Measurements from ENCODE around the gene SMYD2. TPM values are rescaled to one million over a fixed set of nuclear protein-coding genes. Genes with fewer than 3 reads are reported as not detected.
A peak's percentile ranks its signal among the peaks of the same experiment; 100 is the strongest.

The SMYD2 gene
- polyA plus RNA-seq, 10 donors, result 69.0 to 104 (median 82.6) TPM

DNA sequence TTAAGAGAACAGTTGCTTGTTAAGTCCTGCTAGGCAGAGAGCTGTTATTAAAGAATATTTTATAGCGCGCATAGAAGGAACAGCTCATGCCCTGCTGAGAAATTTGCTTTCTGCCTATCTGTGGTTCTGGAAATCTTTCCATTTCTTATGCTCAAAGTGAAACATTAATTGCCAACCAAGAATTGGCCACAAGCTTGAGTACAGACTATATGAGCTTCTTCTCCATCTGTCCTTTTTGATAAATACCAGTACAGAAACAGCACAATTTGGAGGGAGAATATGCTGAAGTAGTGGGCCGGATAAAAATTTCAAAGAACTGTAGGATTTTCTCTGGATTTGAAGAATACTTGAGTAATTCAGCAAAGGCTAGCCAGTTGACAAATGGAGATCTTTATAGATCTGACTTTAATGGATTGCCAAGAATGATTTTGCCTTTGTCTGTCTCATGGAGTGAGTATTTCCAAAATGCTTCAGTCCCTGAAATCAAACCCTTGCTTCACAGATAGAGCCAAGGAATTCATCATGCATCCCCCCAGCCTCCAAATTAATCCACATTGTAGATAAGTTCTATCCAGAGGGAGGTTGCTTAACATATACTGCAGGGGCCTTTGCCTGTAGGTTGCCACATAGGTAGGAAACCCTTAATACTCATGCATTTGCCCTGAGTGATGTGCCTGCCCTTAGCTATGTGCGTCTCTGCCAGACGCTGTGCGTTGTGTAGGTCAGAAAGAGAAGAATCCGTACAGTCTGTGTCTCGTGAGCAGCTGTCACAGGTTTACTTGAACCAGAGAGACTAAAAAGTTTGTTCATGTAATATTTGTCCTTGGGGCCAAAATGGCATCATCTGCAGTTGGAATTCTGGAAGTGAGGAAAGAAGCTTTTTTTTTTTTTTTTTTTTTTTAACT, 44.2 kb downstream of the SMYD2 start:
- DNase-seq, result no peak

DNA sequence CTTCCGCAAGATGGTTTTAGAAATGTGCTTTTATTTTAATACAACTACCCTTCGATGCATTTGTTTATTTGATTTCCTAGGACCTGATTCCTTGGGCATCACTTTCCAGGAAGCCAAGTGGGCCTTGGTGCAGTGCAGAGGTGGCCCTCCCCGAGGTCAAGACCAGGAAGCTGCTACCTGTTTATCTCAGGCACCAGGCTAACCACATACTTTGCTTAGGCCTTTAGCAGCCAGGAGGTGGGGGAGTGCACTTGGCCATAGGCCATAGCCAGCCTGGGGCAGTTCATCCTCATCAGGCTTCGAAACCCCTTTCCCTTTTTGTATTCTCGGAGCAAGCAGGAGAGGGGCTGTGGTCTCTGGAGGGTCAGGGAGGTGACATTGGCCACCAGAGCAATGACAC, 45.4 kb downstream of the SMYD2 start:
- DNase-seq, result no peak

DNA sequence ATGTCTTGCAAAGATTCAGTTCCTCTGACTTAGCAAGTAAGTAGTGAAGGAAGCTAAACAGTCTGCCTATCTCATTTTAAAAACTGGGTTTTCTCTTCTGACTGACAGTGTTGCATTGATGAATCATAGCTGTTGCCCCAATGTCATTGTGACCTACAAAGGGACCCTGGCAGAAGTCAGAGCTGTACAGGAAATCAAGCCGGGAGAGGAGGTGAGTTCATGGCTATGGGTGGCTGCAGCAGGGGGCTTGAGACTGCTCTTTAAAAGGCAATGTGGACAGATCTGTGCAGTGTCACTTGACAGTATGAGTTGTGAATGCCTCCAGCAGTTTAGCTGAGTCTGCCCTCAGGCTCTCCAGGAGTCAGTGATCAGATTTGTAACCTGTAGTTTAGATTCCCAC, 46.6 kb downstream of the SMYD2 start:
- DNase-seq, result no peak

DNA sequence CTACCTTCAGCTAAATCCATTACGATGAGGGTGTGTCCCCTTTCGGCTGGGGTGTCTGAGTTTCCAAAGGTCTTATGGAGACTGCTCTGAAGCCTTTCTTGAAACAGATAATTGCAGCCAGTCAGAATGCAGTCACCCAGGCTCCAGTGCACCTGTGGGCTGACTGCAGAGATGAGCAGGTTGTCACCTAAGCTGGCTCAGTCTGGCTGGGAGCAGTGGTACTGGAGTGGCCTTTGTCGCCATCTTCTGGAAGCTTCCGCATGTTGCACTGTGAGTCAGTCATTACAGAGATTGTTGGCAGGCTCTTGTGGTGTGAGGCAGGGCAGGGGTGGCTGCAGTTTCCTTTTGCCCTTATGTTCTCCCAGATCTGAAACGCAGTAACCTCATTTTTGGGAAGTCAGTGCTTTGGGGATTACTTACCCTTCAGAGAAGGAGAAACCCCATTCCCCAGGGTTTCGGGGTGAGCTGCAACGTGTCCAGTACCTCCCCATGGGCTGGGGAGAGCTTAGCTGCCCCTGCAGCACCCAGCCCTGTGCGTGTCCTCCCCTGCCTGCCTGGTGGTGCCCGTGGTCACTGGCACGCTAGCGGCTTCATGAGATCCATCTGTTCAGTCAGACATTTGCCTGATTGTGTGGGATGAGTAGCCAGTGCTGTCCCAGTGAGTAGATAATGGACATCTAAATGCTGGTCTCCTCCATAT, 48.0 kb downstream of the SMYD2 start:
- peak; percentile 70 to 86 (median 82) for DNase-seq

DNA sequence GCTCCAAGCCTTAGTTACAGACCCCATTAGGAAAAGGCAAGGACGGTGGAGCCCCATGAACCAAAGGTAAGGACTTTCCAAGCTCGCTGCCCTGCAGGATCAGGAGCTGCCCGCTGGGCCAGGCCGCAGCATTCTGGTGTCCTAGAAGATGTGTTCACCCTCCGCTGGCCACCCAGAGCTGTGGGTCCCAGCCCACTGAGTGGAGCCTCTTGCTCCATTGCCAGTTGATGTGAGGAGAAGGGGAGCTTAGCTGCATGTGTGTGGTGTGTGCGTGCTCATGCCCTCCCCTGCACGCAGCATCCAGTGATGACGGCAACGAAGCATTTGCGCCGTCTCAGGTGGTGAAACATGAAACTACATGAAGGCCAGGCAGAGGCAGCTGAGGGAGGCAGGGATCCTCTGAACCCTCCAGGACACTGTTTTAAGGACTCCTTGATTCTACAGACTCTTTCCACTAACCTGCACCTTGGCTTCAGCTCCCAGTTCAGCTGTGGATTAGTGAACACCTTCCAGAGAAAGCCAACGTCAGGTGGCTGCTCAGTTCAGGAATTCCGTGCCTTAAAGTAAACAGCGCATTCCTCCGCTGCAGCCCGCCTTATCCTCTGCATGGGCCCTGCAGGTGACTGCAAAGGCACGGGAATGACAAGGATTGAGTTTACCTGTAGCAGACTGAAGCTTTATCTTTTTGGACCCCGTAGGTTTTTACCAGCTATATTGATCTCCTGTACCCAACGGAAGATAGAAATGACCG, 48.7 kb downstream of the SMYD2 start:
- no peak for DNase-seq

DNA sequence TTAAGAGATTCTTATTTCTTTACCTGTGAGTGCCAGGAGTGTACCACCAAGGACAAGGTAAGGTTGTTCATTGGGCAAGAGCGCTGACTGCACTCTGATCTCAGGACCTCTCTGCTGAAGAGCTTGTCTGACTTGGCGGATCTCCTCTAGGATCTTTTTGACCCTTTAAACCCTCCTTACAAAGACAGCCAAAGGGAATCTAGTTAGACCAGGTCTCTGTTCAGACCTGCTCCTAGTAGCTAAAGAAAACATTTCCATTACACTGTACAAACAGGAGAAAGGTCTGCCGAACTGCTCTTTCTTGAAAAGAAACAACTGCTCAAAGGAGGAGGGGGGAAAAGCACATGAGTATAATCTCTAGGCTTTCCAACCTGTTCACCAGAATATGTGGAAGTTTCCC, 49.3 kb downstream of the SMYD2 start:
- DNase-seq, result no peak

DNA sequence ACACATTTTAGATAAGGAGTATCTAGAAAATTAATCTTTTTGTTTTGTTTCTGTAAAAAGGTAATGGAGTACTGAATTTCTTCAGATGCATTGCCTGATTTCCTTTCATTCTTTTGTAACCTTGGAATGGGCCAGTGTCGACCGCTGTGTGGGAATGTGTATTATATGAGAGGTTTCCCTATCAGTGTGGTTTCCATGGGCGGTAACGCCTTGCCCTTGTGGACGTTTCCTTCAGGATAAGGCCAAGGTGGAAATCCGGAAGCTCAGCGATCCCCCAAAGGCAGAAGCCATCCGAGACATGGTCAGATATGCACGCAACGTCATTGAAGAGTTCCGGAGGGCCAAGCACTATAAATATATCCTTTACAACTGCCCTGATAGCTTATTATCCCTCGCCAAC, 49.8 kb downstream of the SMYD2 start:
- DNase-seq, result no peak

DNA sequence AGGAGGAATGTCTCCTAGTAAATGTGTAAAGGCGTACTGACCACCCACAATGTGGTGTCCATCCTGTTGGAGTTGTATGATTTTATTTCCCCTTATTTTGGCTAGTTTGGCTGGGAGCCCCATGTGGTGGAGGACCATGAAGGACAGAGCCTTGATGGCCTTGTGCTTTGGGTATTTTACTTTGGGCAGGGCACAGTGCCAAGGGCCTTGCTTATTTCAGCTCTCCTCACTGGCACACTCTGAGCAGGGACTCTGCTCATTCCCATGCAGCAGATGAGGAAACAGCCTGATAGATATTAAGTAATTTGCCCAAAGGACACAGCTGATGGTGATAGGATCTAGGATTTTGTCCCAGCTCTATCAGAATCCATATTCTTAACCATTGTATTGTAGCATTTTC, 50.2 kb downstream of the SMYD2 start:
- no peak for DNase-seq

DNA sequence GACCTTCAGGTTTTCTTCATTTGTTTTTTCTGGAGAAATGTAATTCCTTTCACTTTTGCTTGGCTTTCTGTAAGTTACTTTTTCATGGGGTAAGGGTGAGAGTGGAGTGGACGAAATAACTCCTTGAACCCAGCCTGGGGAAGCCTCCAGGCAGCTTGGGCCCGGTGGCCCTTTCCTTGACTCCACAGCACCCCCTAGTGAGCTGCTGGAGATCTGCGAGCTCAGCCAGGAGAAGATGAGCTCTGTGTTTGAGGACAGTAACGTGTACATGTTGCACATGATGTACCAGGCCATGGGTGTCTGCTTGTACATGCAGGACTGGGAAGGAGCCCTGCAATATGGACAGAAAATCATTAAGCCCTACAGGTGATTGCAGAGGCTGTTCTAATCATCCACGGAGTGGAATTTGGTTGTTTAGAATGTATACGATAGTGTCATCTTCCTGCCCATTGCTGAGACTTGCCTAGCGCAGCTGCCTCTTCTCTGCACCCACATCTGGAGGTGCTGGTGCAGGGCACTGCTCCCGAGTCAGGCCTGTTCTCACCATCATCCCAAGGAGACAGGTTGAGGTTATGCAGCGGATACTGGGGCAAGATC, 51.0 kb downstream of the SMYD2 start:
- peak in 1 of 3 donors; percentile 31 for DNase-seq

DNA sequence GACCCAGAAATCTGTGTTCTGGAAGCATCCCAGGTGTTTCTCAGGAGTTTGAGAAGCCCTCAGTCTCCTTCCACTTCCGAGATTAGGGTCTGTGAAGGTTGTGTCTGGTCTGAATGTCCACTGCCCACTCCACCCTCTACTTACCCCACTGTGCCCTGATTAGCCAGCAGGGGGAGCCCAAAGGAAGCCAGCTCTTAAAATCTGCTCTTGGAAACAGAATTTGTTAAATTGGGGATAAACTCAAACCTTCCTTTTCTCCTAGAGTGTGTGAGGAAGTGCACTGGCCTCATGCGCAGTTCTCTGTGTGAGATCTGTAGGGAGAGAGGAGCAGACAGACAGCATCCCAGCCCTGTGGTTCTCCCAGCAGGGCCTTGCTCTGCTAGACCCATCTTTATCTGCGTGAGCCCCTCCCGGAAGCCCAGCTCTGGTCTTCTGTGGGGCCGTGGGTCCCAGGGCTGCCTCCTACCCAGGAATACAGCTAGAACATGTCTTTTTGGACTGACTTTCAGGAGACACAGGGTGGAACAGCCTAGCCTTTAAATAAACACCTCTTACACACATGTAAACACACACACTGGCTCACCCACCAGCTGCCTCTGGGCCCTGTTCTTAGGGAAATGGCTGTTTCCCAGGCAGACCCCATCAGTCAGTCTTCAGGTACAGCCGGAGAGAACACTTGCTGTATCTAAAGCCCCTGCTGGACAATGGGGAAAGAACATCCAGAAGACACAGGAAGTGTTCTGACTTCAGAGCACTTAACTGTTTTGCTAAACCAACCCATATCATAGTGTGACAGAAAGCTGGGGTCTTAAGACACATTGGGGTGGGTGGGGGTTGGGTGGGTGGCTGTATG, 52.2 kb downstream of the SMYD2 start:
- peak; percentile 42 to 79 (median 60) for DNase-seq

DNA sequence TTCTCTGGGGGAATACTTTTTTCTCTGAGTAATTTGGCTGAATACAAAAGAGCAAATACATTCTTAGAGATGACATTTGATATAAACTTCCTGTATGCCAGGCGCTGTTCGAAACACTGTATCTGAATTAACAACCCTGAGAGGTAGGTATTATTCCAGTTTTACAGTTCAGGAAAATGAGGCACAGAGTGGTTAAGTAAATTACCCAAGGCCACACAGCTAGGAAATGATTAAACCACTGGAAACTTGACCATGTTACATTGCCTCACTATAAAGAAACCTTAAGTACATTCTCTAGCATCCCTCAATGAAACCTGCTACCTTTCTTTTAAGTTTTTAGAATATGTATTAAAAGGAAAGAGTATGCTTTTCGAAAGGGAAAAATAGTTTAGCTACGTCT, 54.6 kb downstream of the SMYD2 start:
- DNase-seq, result no peak

DNA sequence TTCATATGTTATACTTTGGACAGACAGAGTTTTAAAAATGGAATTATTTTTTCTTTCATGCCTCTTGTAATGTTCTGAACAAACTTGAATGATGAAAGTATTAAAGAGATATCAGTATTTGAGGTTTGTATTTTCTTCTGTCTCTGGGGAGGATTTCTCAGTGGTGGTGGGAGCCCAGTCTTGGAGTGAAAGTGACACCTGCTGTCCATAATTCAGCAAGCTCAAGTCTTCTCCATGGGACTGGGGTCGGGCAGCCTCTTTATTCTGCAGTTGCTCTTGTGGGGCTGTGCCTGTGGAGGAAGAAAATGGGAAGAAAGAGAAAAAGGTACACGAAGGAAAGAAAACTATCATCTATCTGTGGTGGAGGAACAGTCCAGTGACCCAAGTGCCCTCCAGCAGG, 56.1 kb downstream of the SMYD2 start:
- peak in 1 of 3 donors; percentile 23 for DNase-seq

DNA sequence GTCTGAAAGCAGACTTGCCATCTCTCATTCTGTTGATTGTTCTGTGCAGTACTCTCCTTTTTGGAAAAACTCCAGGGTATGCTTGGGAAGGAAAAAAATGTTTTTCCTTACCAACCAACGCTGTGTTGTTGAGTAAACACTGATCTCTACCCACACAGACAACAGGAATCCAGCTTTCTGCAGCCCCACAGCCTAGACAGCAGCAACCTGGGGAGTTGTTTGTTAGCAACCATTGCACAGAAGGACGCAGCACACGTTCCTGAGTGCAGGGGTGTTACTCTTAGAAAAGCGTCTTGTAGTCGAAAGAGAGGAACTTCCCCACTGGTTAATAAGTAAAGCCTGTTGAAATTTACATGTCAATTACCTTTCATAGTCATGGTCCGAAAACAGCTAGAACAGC, 56.6 kb downstream of the SMYD2 start:
- DNase-seq, result peak in 2 of 3 donors; percentile 60 to 70

DNA sequence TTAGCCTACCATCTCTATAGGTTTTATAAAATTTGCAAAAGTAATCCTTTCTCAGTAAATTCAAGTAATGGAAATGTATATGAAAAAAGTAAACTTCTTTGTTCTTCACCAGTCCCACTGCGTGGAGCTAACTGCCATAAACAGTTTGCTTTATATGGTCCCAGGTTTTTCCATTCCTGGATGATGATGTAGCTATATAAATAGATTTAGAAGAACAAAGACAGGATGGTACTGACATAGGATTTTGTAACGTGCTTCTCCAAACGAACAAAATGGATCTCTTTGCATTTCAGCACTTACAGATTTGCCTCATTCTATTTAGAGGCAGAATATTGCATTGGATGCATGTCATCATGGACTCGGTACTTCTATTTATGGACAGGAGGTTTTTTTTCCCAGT, 57.3 kb downstream of the SMYD2 start:
- no peak for DNase-seq

DNA sequence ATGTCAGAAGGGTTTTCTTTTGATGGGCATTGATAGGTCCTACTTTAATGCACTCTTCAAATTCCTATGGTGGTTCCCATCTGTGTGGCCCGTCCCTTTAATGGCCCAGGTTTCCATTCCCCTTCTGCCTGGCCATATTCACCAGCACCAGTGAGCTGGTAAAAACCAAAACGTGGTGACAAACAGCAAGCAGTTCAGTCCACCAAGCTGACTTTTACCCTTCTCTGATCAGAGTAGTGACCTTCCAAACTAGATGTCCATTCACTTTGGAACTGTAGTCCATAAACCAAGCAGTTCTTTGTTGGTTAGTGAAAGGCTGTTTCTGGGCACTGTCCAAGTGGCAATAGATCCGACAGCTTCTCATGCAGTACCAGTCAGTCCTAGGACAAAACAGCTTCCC, 60.5 kb downstream of the SMYD2 start:
- no peak for DNase-seq

DNA sequence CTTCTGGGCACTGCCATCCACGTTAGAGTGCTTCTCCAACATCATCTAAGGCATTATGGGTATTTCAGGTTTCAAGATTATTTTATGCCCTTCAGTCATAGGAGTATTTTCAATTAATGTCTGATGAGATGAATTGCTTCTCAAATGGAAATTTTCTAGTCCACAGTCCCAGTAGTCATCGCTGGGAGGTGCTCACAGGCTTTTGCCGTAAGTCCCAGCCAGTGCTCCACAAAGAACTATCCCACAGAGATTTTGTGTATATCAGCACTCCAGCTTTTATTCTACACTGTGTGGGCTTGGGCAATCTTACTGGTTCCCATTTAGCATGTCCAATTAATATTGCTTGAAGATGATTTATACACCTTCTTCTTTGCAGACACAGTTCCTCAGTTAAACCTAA, 61.0 kb downstream of the SMYD2 start:
- DNase-seq, result no peak

DNA sequence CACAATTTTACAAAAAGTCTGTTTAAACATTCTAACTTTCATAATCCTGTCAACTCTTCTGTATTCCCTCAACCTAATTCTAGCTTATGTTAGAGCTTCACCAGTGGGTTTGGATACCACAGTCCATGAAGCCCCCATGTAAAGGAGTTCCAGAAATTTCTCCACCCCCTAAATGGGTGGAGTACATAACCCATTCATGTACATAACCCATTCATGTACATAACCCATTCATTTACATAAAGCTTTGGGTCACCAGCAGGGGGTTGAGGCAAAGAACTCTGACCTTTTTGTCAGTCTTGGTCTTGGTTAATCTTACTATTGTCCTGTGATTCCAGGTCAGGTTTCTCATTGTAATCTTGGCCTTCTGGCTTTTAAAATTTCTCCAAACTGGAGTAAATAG, 61.6 kb downstream of the SMYD2 start:
- DNase-seq, result no peak

DNA sequence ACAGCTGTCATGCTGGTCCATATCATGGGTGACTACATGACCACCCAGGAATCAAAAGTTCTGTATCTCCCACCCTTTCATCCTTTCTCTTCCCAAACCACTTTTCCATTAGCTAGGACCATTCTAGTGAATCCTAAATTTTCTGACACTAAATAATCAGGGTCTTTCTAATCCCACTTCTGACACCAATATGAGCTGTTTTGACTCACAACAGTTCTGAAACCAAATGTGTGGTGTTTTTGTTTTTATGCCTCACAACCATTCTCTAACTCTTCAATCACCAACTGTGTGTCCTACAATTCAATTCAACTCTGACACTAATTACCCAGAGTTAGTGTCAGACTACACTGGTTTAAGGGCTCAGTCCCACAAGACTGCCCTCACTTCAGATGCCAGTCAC, 63.9 kb downstream of the SMYD2 start:
- DNase-seq, result no peak

DNA sequence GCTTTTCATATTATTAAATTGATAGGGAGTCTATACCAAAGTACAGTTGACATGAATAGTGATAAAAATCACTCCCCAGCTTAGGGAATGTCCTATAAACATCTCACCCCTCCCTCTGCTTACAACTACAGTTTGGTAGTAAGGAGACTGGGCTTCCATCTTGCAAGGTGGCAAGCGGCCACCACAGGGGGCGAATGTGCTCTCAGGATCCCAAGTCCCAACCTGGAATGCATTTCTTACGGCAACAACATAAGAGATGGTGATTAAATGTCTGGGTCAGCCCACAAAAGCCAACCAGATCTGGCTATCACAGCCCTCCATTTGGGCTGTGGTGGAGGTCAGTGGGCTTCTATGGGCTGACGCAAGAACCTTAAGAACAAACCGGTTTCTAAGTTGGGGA, 68.0 kb downstream of the SMYD2 start:
- no peak for DNase-seq

DNA sequence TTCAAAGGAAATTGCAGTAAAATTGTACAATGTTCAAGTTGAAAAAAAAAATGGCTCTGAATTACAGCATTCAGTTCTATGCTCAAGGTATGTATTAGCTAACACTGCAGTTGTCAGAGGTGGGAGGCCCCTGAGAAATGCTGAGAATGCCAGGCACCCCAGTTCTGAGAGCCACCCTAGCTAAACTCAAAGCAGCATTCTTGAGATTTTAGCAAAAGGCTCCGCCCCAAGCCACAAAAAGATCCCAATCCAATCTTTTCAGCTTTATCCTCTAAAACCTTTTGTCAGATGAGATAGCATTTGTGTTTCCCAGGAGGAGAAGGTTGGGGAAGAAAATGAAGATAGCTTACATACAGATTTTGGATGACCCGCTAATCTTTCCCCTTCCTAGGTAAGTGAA, 68.8 kb downstream of the SMYD2 start:
- no peak for DNase-seq

Data from muscle of back (tissue), 11 donors.